AML-193 (cell line): ENCODE data around the gene CACNA1B.
"Not testable (repeated sequence)": the region's sequence is repeated elsewhere in the genome, so short reads cannot be mapped to it uniquely, and the experiment has no call there.

Experiments used
- DNase-seq, 2 experiments: peaks; one replicate each; lab custom pipeline; 2025; lab: John Stamatoyannopoulos, UW

The CACNA1B gene

GRCh38 chr9:137889966-137890365 is 12.4 kb downstream of the CACNA1B start:
- not testable (repeated sequence) for DNase-seq

GRCh38 chr9:137890768-137891587 is 13.4 kb downstream of the CACNA1B start:
- DNase-seq: not testable (repeated sequence)

DNA sequence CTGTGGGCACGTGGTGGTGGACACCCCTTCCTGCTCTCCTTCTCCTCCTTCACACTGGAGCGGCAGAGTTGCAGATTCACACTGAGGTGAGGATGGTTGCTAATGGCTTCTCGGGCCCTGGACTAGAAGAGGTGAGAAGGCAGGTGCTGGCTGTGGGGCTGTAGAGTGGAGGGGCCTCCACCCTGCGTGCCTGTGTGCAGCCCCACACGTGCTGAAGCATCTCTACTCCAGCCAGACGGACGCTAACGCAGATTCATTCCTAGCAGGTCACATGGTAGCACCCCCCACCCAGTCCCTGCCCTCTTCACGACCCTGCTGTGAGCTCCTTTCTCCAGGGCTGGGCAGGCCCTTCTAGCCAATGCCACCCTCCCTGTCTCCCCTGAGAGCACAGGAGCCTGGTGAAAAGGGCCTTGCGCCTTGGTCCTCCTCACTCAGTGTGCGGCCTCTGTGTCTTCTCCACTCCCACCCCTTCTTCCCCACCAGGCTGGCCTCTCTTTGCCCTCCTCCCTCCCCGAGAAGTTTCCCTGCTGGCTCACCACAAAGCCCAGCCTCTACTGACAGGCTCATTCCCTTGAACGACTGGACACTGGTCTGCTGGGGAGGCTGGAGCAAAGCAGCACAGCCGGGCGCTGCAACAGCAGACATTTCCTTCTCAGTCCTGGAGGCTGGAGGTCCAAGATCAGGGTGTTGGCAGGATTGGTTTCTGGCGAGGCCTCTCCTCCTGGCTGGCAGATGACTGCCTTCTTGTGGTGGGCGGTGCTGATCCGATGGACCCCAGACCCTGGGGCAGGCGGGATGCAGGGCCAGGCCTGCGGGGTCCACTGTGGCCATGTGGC is 14.2 kb downstream of the CACNA1B start:
- DNase-seq: no peak

DNA sequence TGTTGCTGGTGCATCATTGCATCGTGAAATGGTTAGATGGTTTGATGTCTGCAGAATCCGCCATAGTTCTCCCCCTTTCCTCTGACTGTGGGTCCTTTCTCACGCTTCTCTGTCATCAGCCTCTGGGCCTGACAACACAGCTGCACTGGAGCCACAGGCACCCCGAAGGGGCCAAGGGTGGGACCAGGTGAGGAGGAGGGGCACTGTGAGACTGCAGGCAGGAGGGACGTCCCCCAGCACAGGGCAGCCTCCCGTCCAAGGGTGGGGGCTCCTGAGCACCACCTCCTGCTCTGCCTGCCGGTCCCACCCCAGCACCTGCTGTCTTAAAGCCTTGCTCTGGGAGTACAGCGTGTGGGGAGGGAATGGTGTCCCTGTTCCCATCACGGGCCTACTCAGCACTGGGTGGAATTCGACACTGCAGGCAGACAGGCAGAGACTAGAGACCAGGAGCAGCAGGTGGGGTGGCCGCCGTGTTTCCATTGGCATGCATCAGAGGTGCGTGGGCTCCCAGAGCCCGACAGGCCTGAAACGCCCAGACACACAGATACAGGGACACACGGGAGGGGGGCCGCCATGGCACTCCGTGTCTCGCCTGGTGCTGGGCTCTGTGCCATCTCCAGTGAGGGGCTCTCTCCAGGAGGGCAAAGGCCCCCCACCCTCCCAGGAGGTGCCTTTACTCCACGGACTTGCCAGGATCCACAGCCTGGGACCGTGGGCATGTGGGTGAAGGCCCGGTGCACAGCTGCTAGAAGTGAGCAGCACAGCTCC is 15.0 kb downstream of the CACNA1B start:
- DNase-seq: no peak

DNA sequence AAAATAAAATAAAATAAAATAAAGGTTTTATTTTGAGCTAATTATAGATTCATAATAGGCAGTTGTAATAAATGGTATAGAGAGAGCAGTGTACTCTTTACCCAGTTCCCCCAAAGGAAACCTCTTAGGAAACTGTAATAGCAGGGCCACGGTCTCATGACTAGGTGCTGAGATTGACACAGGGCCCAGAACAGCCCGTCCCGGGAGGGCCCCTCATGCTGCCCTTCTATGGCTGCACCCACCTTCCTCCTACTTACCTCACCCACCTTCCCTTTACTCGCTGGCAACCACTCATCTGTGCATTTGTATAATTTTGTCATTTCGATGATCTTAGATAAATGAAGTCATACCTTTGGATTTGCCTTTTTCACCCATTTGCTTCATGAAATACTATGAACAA is 16.1 kb downstream of the CACNA1B start:
- no peak for DNase-seq

- DNase-seq: no peak
Observed at GRCh38 chr9:137899551-137900360, 22.2 kb downstream of the CACNA1B start.

DNA sequence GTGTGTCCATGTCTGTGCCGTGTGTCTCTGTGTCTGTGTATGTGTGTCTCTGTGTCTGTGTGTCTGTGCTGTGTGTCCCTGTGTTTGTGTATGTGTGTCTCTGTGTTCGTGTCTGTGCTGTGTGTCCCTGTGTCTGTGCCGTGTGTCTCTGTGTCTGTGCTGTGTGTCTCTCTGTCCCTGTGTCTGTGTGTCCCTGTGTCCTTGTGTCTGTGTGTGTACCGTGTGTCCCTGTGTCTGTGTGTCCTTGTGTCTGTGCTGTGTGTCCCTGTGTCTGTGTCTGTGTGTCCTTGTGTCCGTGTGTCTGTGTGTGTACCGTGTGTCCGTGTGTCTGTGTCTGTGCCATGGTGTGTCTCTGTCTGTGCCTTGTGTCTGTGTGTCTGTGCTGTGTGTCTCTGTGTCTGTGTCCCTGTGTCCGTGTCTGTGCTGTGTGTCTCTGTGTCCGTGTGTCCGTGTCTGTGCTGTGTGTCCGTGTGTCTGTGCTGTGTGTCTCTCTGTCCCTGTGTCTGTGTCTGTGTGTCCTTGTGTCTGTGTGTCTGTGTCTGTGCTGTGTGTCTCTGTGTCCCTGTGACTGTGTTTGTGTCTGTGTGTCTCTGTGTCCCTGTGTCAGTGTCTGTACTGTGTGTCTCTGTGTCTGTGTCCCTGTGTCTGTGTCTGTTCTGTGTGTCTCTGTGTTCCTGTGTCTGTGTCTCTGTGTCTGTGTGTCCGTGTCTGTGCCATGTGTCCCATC is 23.2 kb downstream of the CACNA1B start:
- DNase-seq: no peak

- DNase-seq: no peak
Observed at GRCh38 chr9:137902646-137903045, 25.1 kb downstream of the CACNA1B start.

GRCh38 chr9:137905740-137906139 is 28.2 kb downstream of the CACNA1B start:
- no peak for DNase-seq

- no peak for DNase-seq
Observed at GRCh38 chr9:137907776-137908175, 30.2 kb downstream of the CACNA1B start.

- DNase-seq: no peak
Observed at GRCh38 chr9:137912671-137913070, 35.1 kb downstream of the CACNA1B start.

GRCh38 chr9:137913132-137913531 is 35.5 kb downstream of the CACNA1B start:
- no peak for DNase-seq

- DNase-seq: no peak
Observed at GRCh38 chr9:137913771-137914767, 36.5 kb downstream of the CACNA1B start.

DNA sequence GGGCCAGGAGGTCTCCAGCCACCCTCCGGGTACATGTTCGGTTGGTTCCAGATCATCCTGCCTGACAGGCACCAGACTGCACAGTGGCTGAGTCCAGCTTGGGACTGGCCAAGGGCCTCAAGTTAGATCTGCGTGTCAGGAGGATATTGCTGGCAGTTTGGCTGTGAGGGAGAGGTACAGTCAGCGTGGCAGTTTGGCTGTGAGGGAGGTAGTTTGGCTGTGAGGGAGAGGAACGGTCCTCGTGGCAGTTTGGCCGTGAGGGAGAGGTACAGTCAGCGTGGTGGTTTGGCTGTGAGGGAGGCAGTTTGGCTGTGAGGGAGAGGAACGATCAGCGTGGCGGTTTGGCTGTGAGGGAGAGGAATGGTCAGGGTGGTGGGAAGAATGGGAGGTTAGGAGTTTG is 39.0 kb downstream of the CACNA1B start:
- DNase-seq: no peak

DNA sequence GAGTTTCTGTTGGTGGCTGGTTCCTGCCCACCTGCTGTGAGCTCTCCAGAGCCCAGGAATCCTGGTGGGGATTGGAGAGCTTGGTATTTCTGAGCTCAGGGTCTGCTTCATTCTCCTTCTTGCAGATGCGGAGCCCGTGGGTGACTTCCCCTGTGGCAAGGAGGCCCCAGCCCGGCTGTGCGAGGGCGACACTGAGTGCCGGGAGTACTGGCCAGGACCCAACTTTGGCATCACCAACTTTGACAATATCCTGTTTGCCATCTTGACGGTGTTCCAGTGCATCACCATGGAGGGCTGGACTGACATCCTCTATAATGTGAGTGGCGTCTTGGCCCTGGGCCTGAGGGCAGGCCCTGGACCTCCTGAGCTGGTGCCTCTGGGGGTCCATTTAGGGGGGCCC is 39.5 kb downstream of the CACNA1B start:
- DNase-seq: no peak

GRCh38 chr9:137917795-137918194 is 40.2 kb downstream of the CACNA1B start:
- no peak for DNase-seq

DNA sequence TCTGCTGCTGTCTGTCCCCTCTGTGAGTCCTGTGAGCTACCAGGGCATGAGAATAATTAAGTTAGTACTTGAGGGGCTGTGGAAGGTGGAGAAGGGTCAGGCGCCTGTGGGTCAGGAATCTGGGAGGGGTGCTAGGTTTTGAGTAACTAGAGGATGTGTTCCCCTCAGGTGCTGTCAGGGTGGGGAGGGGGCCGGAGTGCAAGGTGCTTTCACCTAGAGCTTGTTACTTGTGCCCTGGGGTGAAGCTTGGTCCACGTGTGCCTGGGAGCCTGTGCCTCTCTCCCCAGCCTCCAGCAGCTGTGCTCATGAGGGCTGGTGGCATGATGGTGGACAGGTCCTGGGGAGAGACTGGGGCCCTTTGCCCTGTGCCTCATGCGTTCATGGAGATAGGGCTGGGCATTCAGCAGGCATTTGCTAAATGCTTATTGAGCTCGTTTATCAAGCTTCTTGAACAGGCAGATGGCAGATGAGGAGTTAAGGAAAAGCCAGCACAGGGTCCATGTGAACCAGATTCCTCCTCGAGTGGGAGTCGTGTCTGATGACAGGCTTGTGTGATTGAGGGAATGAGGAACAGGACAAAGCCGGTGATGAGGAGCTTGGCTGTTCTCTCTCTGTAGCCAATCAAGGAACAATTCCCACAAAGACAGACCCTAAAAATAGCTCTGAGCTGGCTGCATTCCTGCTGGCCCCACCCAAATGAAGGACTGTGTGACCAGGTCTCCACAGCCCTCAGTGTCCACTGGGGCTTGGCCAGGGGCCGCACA is 40.9 kb downstream of the CACNA1B start:
- no peak for DNase-seq

DNA sequence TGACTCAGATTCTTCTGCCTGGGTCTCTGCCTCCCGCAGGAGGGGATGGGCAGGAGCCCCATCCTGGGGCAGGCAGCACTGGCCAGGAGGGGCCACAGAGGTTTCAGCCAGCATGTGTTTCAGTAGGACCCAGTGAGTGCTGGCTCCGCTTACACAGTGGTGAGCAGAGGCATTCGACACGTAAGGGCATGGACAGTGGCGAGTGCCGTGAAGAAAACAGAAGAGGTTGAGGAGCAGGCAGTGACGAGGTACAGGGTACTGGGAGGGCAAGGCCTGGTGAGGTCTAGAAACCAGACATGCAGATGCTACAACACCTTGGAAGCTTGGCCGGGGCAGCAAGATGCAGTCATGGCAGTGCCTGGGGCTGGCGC is 41.5 kb downstream of the CACNA1B start:
- no peak for DNase-seq

DNA sequence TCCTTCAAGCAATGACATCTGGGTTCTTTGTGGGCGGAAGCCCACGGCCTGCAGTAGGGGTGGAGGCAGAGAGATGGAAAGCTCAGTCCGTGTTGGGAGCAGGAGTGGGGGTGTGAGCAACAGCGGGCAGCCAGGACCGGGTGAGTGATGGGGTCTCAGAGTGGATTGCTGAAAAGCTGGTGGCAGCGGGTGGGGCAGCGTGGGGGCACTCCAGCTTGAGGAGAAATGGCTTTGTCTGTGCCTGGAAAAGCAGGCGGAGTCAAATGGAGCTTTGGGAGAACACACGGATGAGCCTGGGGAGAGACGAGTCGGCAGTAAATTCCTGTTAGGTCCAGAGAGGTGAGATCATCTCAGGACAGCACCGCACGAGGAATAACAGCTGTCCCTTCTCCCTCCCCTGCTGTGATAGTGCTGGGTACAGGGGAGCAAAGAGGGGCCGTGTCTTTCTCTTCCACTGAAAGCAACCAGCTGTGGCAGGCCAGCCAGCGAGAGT is 42.1 kb downstream of the CACNA1B start:
- no peak for DNase-seq
